HCT116 (cell line): ENCODE results near the gene GTPBP1. TPM values are rescaled to one million over a fixed set of nuclear protein-coding genes. Genes with fewer than 3 reads are reported as not detected.

Experiments used
- ATAC-seq: fragments of 200-7000 bp; cut with Tn5 transposase; 2 replicates; pipeline ENCODE4 v1.9.1; 2020; ENCODE audit warnings: mild to moderate bottlenecking, moderate library complexity
- BruUV-seq: library from RNA; stranded (reverse); fragments of 400-500 nt; replicated peaks from 2 replicates; lab custom pipeline; 2021; lab: Mats Ljungman, UMichigan
- CTCF ChIA-PET: fragments of 300-600 bp; sonication (Branson Sonifier 250); formaldehyde crosslinking; loops from one replicate; lab custom pipeline; 2021; ENCODE audit warnings: antibody characterized with exemption; lab: Charles Lee
- POLR2A ChIA-PET: fragments of 300-600, 350-600 bp; sonication (Branson Sonifier 250); formaldehyde crosslinking; loops from one replicate; lab custom pipeline; 2021; ENCODE audit warnings: antibody characterized with exemption; lab: Charles Lee
- RAD21 ChIA-PET, 2 experiments: fragments of 300-600 bp; sonication (Branson Sonifier 250); formaldehyde crosslinking; loops; one replicate each; lab custom pipeline; 2023; ENCODE audit warnings: low total read pairs in 2 of 2; ENCODE audit not compliant: uncharacterized antibody in 2 of 2, unreplicated experiment in 2 of 2, low non-redundant PET in 1 of 2; lab: Charles Lee
- DNase-seq: peaks from one replicate; pipeline ENCODE4 v3.0.0-alpha.2; 2010; ENCODE audit warnings: low read depth, low spot score
- H2AFZ ChIP-seq: fragments of 200-600 bp; shearing (Covaris generic), sonication (generic); 2 replicates; pipeline ENCODE4 v1.6.1; 2017; ENCODE audit warnings: low read depth, mixed run types, mixed read lengths, antibody characterized with exemption, low read length; ENCODE audit not compliant: poor library complexity, severe bottlenecking
- H3K27ac ChIP-seq: 2 replicates; pipeline ENCODE4 v1.5.1; 2012; ENCODE audit warnings: low read depth, low read length
- H3K27me3 ChIP-seq: fragments of 200-600 bp; sonication (generic); 2 replicates; pipeline ENCODE4 v1.6.1; 2016; ENCODE audit warnings: mixed run types, low read length, mixed read lengths; ENCODE audit not compliant: insufficient read depth
- H3K36me3 ChIP-seq, 2 experiments: fragments of 200-500 bp in 1 of 2; fragments of 200-600 bp in 1 of 2; sonication (Bioruptor generic) in 1 of 2; sonication (generic) in 1 of 2; 2 replicates each; pipeline versions ENCODE4 v1.5.1 to v1.6.1; 2014 to 2016; ENCODE audit warnings: low read length in 2 of 2, inconsistent platforms in 1 of 2, mixed read lengths in 1 of 2, mixed run types in 1 of 2; ENCODE audit not compliant: insufficient read depth in 2 of 2, control insufficient read depth in 1 of 2
- H3K4me1 ChIP-seq, 2 experiments: fragments of 200-600 bp in 1 of 2; sonication (generic) in 1 of 2; 2 replicates each; pipeline versions ENCODE4 v1.5.1 to v1.6.1; 2012 to 2017; ENCODE audit warnings: low read length in 2 of 2, inconsistent platforms in 1 of 2, mild to moderate bottlenecking in 1 of 2, mixed read lengths in 1 of 2, mixed run types in 1 of 2, moderate library complexity in 1 of 2; ENCODE audit not compliant: insufficient read depth in 2 of 2, control insufficient read depth in 1 of 2
- H3K4me2 ChIP-seq: fragments of 200-600 bp; sonication (generic); 2 replicates; pipeline ENCODE4 v1.6.1; 2017; ENCODE audit warnings: mixed run types, low read length, mixed read lengths
- H3K4me3 ChIP-seq, 2 experiments: fragments of 200-600 bp in 1 of 2; sonication (generic) in 1 of 2; replicated peaks in 1 of 2; 2 replicates each; pipeline ENCODE4 v1.5.1; 2011 to 2016; ENCODE audit warnings: low read length in 2 of 2, control low read depth in 1 of 2, low read depth in 1 of 2, mild to moderate bottlenecking in 1 of 2, mixed read lengths in 1 of 2, mixed run types in 1 of 2
- H3K79me2 ChIP-seq: fragments of 200-600 bp; sonication (generic); 2 replicates; pipeline ENCODE4 v1.6.1; 2017; ENCODE audit warnings: mild to moderate bottlenecking, mixed run types, low read length, moderate library complexity, mixed read lengths; ENCODE audit not compliant: insufficient read depth
- H3K9ac ChIP-seq: fragments of 200-600 bp; sonication (generic); 2 replicates; pipeline ENCODE4 v1.6.1; 2016; ENCODE audit warnings: low read length, mixed read lengths
- H3K9me2 ChIP-seq: fragments of 200-600 bp; sonication (generic), shearing (Covaris generic); 2 replicates; pipeline ENCODE4 v1.6.1; 2017; ENCODE audit warnings: mixed run types, mild to moderate bottlenecking, moderate library complexity; ENCODE audit not compliant: insufficient read depth
- H3K9me3 ChIP-seq, 2 experiments: fragments of 200-500 bp in 1 of 2; fragments of 200-600 bp in 1 of 2; sonication (Bioruptor generic) in 1 of 2; sonication (generic) in 1 of 2; 2 replicates each; pipeline ENCODE4 v1.6.1; 2014 to 2017; ENCODE audit warnings: low read length in 2 of 2, mixed read lengths in 2 of 2, inconsistent platforms in 1 of 2, low read depth in 1 of 2, mild to moderate bottlenecking in 1 of 2, mixed run types in 1 of 2, moderate library complexity in 1 of 2; ENCODE audit not compliant: control insufficient read depth in 1 of 2, insufficient read depth in 1 of 2
- H4K20me1 ChIP-seq: fragments of 200-600 bp; sonication (generic), shearing (Covaris generic); 2 replicates; pipeline ENCODE4 v1.6.1; 2017; ENCODE audit warnings: mixed run types, mild to moderate bottlenecking, moderate library complexity; ENCODE audit not compliant: insufficient read depth
- EGR1 ChIP-seq: IDR thresholded peaks from 2 replicates; pipeline ENCODE4 v1.6.1; 2012; ENCODE audit warnings: low read depth
- FOSL1 ChIP-seq: IDR thresholded peaks from 2 replicates; pipeline ENCODE4 v1.6.1; 2012; ENCODE audit warnings: low read depth
- JUND ChIP-seq: IDR thresholded peaks from 2 replicates; pipeline ENCODE4 v1.6.1; 2012
- POLR2AphosphoS5 ChIP-seq: IDR thresholded peaks from 2 replicates; pipeline ENCODE4 v1.6.1; 2011; ENCODE audit warnings: mild to moderate bottlenecking, low read depth, low read length, moderate library complexity
- RAD21 ChIP-seq: IDR thresholded peaks from 2 replicates; pipeline ENCODE4 v1.6.1; 2012; ENCODE audit warnings: low read depth, mild to moderate bottlenecking
- SP1 ChIP-seq: IDR thresholded peaks from 2 replicates; pipeline ENCODE4 v1.6.1; 2012; ENCODE audit warnings: low read depth
- SRF ChIP-seq: IDR thresholded peaks from 2 replicates; pipeline ENCODE4 v1.6.1; 2012; ENCODE audit warnings: low read depth
- YY1 ChIP-seq: IDR thresholded peaks from 2 replicates; pipeline ENCODE4 v1.6.1; 2011; ENCODE audit warnings: low read length, low read depth, moderate library complexity, mild to moderate bottlenecking; ENCODE audit not compliant: insufficient replicate concordance; ENCODE audit errors: extremely low read depth
- ZFX ChIP-seq: fragments of 450-650 bp; IDR thresholded peaks from 2 replicates; pipeline ENCODE4 v1.6.1; 2017
- ZNF274 ChIP-seq: fragments of 200-500 bp; sonication (Bioruptor generic); IDR thresholded peaks from 2 replicates; pipeline ENCODE4 v1.6.1; 2014; ENCODE audit warnings: mild to moderate bottlenecking, low read depth, low read length, inconsistent platforms
- intact Hi-C: fragments of 100-400 bp; cut with micrococcal nuclease; formaldehyde crosslinking; loops from 2 replicates; pipeline ENCODE4 v1.10.0; 2022
- total RNA-seq: library from RNA; stranded (reverse); gene quantifications from one replicate; pipeline ENCODE4 v1.2.1, GENCODE V29; 2021; ENCODE audit not compliant: unreplicated experiment
- TF ChIP-seq, protein P1 (sequence below): IDR thresholded peaks from 2 replicates; pipeline ENCODE4 v1.6.1; 2012
- TF ChIP-seq, protein P2 (sequence below): IDR thresholded peaks from 2 replicates; pipeline ENCODE4 v1.6.1; 2012
- TF ChIP-seq, protein P3 (sequence below), 3 experiments: fragments of 200-600 bp in 1 of 3; sonication (generic) in 1 of 3; IDR thresholded peaks in 2 of 3; conservative IDR thresholded peaks in 1 of 3; 2 replicates each; pipeline ENCODE4 v1.5.1; 2012 to 2017; ENCODE audit warnings: low read depth in 2 of 3, low read length in 2 of 3, antibody characterized with exemption in 1 of 3, borderline replicate concordance in 1 of 3, control low read depth in 1 of 3, mild to moderate bottlenecking in 1 of 3, mixed read lengths in 1 of 3, mixed run types in 1 of 3, moderate library complexity in 1 of 3; ENCODE audit not compliant: insufficient read depth in 1 of 3
- TF ChIP-seq, protein P4 (sequence below): IDR thresholded peaks from 2 replicates; pipeline ENCODE4 v1.6.1; 2011; ENCODE audit warnings: mild to moderate bottlenecking, low read length, moderate library complexity; ENCODE audit not compliant: insufficient replicate concordance; ENCODE audit errors: extremely low read depth

The GTPBP1 gene
- total RNA-seq, 1 experiment from 2014 or later, result 48.2 TPM

DNA sequence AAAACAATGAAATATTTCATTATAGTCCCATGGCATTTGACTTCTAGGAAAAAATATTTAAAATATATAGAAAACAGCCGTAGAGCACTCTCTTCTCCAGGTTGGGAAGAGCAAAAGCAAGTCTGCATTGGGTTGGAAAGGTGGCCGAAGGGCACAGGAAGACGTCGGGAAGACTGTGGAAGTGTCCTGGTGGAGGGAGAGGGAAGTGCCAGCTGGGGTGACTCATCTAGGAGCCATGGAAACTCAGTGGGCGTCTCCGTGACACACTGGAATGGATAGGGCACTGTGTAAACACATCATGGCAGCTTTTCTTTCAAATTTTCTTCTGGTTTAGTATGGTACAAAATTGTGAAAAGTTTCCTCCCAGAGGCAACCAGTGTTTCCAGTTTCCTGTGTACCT, 12.7 kb downstream of the GTPBP1 start:
- Histone ChIP-seq H3K27me3 (no peaks in the 10 kb centered on the region), H3K9me3 (no peaks in the 10 kb centered on the region), H3K9me2 (no peaks in the 10 kb centered on the region), H3K79me2 (peaks cover 35% of the 10 kb centered on the region), H4K20me1 (no peaks in the 10 kb centered on the region), H3K36me3 (peaks cover 18% of the 10 kb centered on the region in 2 experiments; a peak in 3 of 4 replicates), H3K27ac (peak overlapping the region; percentile 45; the same call in 1 of the 2 replicates), H3K4me3 (0 out of 4 replicates have a peak overlapping the region, but pooled peaks of 1 of the 2 experiments have one; percentile 15), H2AFZ (no peak overlapping the region), H3K4me1 (peaks cover 12 to 21% of the 10 kb centered on the region in 2 experiments), H3K9ac (peak overlapping the region; percentile 19), H3K4me2 (peak overlapping the region; percentile 72)
- DNase-seq, result peak; percentile 70
- no TSS peak for BruUV-seq
- ChIA-PET RAD21 (no interaction called here), CTCF (interaction anchor here (1.1 to 1.6 kb wide), 7 partner anchors 10 to 666 kb away, joined by 3 to 5 read pairs (median 4); partner anchors contain the start of gene TOMM22), POLR2A (interaction anchor here (0.6 to 1.8 kb wide), 6 partner anchors 11 to 541 kb away, joined by 3 to 6 read pairs (median 4); partner anchors contain the start of genes GTPBP1 and TOMM22)
- TF ChIP-seq ZFX, result no peak
- TF ChIP-seq YY1, result peak; percentile 25
- TF ChIP-seq SP1, result peak; percentile 41
- peak; percentile 66 for TF ChIP-seq EGR1
- no peak for TF ChIP-seq ZNF274
- peak; percentile 78 for TF ChIP-seq JUND
- TF ChIP-seq, protein P1, sequence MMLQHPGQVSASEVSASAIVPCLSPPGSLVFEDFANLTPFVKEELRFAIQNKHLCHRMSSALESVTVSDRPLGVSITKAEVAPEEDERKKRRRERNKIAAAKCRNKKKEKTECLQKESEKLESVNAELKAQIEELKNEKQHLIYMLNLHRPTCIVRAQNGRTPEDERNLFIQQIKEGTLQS, result no peak
- peak; percentile 76 for TF ChIP-seq FOSL1
- TF ChIP-seq, protein P2, sequence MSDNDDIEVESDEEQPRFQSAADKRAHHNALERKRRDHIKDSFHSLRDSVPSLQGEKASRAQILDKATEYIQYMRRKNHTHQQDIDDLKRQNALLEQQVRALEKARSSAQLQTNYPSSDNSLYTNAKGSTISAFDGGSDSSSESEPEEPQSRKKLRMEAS, result no peak
- TF ChIP-seq, protein P3, sequence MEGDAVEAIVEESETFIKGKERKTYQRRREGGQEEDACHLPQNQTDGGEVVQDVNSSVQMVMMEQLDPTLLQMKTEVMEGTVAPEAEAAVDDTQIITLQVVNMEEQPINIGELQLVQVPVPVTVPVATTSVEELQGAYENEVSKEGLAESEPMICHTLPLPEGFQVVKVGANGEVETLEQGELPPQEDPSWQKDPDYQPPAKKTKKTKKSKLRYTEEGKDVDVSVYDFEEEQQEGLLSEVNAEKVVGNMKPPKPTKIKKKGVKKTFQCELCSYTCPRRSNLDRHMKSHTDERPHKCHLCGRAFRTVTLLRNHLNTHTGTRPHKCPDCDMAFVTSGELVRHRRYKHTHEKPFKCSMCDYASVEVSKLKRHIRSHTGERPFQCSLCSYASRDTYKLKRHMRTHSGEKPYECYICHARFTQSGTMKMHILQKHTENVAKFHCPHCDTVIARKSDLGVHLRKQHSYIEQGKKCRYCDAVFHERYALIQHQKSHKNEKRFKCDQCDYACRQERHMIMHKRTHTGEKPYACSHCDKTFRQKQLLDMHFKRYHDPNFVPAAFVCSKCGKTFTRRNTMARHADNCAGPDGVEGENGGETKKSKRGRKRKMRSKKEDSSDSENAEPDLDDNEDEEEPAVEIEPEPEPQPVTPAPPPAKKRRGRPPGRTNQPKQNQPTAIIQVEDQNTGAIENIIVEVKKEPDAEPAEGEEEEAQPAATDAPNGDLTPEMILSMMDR (IDR thresholded peaks at IDR 0.05 in 2 of 3, conservative IDR thresholded peaks at IDR 0.05 in 1 of 3; ENCODE audit: borderline replicate concordance in 1 of 3, insufficient read depth in 1 of 3, low read depth in 2 of 3, low read length in 2 of 3), result peak in 2 of 3 experiments; percentile 45 to 84; a peak in 4 of 6 replicates
- no peak for TF ChIP-seq SRF
- 0 out of 2 replicates have a peak, but pooled peaks have one; percentile 14 for TF ChIP-seq RAD21
- peak; percentile 33; the same call in 1 of the 2 replicates for TF ChIP-seq POLR2AphosphoS5
- TF ChIP-seq, protein P4, sequence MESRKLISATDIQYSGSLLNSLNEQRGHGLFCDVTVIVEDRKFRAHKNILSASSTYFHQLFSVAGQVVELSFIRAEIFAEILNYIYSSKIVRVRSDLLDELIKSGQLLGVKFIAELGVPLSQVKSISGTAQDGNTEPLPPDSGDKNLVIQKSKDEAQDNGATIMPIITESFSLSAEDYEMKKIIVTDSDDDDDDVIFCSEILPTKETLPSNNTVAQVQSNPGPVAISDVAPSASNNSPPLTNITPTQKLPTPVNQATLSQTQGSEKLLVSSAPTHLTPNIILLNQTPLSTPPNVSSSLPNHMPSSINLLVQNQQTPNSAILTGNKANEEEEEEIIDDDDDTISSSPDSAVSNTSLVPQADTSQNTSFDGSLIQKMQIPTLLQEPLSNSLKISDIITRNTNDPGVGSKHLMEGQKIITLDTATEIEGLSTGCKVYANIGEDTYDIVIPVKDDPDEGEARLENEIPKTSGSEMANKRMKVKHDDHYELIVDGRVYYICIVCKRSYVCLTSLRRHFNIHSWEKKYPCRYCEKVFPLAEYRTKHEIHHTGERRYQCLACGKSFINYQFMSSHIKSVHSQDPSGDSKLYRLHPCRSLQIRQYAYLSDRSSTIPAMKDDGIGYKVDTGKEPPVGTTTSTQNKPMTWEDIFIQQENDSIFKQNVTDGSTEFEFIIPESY, result no peak
- peak; percentile 100 for ATAC-seq
- intact Hi-C loops, result no loop called here
